Erythroblast (primary cell): Measurements from ENCODE around the gene CECR2.

Experiments
- GATA1 ChIP-seq: IDR thresholded peaks from 2 replicates; pipeline ENCODE4 v1.6.1; 2011; ENCODE audit warnings: low read depth, mild to moderate bottlenecking, control low read depth, low read length, moderate library complexity
- POLR2A ChIP-seq: IDR thresholded peaks from 2 replicates; pipeline ENCODE4 v1.6.1; 2011; ENCODE audit warnings: mild to moderate bottlenecking, low read length

DNA sequence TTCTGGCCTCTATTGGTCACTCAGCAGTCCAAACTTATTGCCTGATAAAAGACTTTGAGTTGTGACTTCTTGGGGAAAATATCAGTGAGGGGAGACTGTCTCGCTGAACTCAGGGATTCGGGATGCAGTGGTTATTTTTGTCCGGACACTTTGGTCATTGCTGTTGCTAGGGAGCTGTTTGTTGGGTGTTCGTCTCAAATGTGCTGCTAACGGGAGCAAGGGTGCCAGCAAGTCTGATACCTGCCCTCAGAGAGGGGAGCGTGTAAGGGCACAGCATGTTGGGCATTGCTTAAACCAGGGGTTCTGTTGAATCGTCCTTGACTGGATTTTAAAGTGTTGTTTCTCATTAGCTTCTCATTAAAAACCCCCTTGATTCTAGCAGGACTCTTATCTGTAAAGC, 144.8 kb downstream of the CECR2 start:
- no peak for TF ChIP-seq POLR2A
- no peak for TF ChIP-seq GATA1
